B cell (primary cell): ENCODE results near the gene MATN1.

Experiments
- EZH2 ChIP-seq: IDR thresholded peaks from 2 replicates; pipeline ENCODE4 v1.6.1; 2012; ENCODE audit warnings: borderline replicate concordance, low read depth, mild to moderate bottlenecking, moderate library complexity, low read length; ENCODE audit not compliant: insufficient read depth, poor library complexity, severe bottlenecking
- TF ChIP-seq, protein P1 (sequence below): fragments of 200-600 bp; IDR thresholded peaks from one replicate; pipeline ENCODE4 v1.8.0; 2022; ENCODE audit warnings: antibody characterized with exemption, mild to moderate bottlenecking

DNA sequence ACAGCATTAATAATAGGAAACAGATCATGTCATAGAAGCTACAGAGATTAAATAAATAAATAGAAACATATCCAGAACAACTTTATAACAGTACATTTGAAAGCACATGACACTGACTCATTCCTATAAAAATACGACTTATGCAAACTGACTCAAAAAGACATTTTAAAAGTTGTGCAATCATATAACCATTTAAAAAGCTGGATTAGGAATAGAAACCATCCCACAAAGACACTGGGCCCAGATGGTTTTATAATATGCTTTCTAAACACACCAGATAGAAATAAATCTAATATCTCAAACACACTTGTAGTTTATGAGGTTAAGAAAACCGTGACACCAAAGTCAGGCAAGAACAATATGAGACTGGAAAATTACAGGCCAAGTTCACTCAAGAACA lies 47.6 kb downstream of the MATN1 start:
- TF ChIP-seq, protein P1, sequence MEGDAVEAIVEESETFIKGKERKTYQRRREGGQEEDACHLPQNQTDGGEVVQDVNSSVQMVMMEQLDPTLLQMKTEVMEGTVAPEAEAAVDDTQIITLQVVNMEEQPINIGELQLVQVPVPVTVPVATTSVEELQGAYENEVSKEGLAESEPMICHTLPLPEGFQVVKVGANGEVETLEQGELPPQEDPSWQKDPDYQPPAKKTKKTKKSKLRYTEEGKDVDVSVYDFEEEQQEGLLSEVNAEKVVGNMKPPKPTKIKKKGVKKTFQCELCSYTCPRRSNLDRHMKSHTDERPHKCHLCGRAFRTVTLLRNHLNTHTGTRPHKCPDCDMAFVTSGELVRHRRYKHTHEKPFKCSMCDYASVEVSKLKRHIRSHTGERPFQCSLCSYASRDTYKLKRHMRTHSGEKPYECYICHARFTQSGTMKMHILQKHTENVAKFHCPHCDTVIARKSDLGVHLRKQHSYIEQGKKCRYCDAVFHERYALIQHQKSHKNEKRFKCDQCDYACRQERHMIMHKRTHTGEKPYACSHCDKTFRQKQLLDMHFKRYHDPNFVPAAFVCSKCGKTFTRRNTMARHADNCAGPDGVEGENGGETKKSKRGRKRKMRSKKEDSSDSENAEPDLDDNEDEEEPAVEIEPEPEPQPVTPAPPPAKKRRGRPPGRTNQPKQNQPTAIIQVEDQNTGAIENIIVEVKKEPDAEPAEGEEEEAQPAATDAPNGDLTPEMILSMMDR: no peak
- no peak for TF ChIP-seq EZH2
